ENCODE data around the gene RAET1G. TPM values are rescaled to one million over a fixed set of nuclear protein-coding genes. Genes with fewer than 3 reads are reported as not detected.

Gene RAET1G
- total and polyA plus RNA-seq, 2 donors (not counting 3 experiments of a cell fraction or from before 2014, with no cell fraction given) = 1.6 to 2.1 TPM

- no peak overlapping the region for H3K27ac ChIP-seq (ENCODE audit: insufficient read depth, low read depth, low read length)
- TF ChIP-seq CTCF (IDR thresholded peaks at IDR 0.05; ENCODE audit: extremely low read depth in 1 of 2, insufficient read depth in 1 of 2, low read depth in 1 of 2, low read length in 2 of 2) (no peak), POLR2A (IDR thresholded peaks at IDR 0.05; ENCODE audit: low read depth, low read length) (no peak), POLR2AphosphoS5 (IDR thresholded peaks at IDR 0.05; ENCODE audit: insufficient read depth, low read depth, low read length) (no peak), MYC (IDR thresholded peaks at IDR 0.05; ENCODE audit: low read depth, low read length) (no peak), JUN (IDR thresholded peaks at IDR 0.05; ENCODE audit: borderline replicate concordance, insufficient read depth, insufficient read length, low read depth) (no peak), GATA2 (IDR thresholded peaks at IDR 0.05; ENCODE audit: insufficient read depth, insufficient read length, low read depth, low read length) (no peak), EZH2 (IDR thresholded peaks at IDR 0.05; ENCODE audit: borderline replicate concordance, low read depth, low read length, severe bottlenecking) (no peak), MAX (IDR thresholded peaks at IDR 0.05; ENCODE audit: insufficient read depth, insufficient read length) (no peak), FOS (IDR thresholded peaks at IDR 0.05; ENCODE audit: borderline replicate concordance, insufficient read depth, low read length) (no peak)
- dilution Hi-C loops (cut with MboI; ENCODE audit: extremely low pct_ligation_motif_present, low sequenced_read_pairs) (no loop called here), intact Hi-C loops (cut with micrococcal nuclease) (no loop called here)
- H3K4me2 ChIP-seq (ENCODE audit: insufficient read depth, low read length) = no peak overlapping the region
- no peaks in the 10 kb centered on the region for H4K20me1 ChIP-seq (replicated peaks; ENCODE audit: control insufficient read depth, extremely low read depth, insufficient read depth, low read length)
- no TSS peak for BruUV-seq (replicated peaks)
- ChIA-PET CTCF (interaction anchor here (1.2 kb wide), 1 partner anchor 77 kb away, joined by 5 read pairs; no protein-coding TSS in a partner anchor), POLR2A (no interaction called here)
- H2AFZ ChIP-seq (ENCODE audit: low read depth, low read length) = no peak overlapping the region
- H3K4me1 ChIP-seq (ENCODE audit: control insufficient read depth, extremely low read depth, insufficient read depth, low read length) = peaks cover 14% of the 10 kb centered on the region
- H3K9me3 ChIP-seq (replicated peaks; ENCODE audit: control insufficient read depth, insufficient read depth, low read length) = no peaks in the 10 kb centered on the region
- H3K36me3 ChIP-seq (ENCODE audit: control insufficient read depth in 2 of 2, extremely low read depth in 1 of 2, insufficient read depth in 2 of 2, low read length in 2 of 2) = no peaks in the 10 kb centered on the region
- DNase-seq (ENCODE audit: low read depth, low spot score) (no peak), FAIRE-seq (no peak)
- peaks cover 49 to 60% of the 10 kb centered on the region in 2 experiments for H3K27me3 ChIP-seq (ENCODE audit: control insufficient read depth in 2 of 2, insufficient read depth in 2 of 2, low read length in 2 of 2)
- no peak overlapping the region for H3K9ac ChIP-seq (replicated peaks; ENCODE audit: extremely low read depth, insufficient read depth, low read length)
- no peaks in the 10 kb centered on the region for H3K9me1 ChIP-seq (replicated peaks; ENCODE audit: control insufficient read depth, extremely low read depth, insufficient read depth, low read length)
- H3K4me3 ChIP-seq (replicated peaks in 1 of 3; ENCODE audit: insufficient read depth in 1 of 3, low read depth in 1 of 3, low read length in 3 of 3) = no peak overlapping the region
- no peaks in the 10 kb centered on the region for H3K79me2 ChIP-seq (ENCODE audit: control insufficient read depth, insufficient read depth, low read length)
Measured at GRCh38 chr6:149939356-149939648, 16.4 kb upstream of the RAET1G start.

Measured in endothelial cell of umbilical vein (primary cell).